Mesendoderm (in vitro differentiated cells): ENCODE measurements around the gene CDC14B.

Experiments used
- DNase-seq: peaks from one replicate; pipeline ENCODE4 v3.0.0; 2013
- H2AK5ac ChIP-seq: 2 replicates; pipeline ENCODE4 v1.6.1; 2013; ENCODE audit warnings: low read length, inconsistent platforms
- H2BK120ac ChIP-seq: 2 replicates; pipeline ENCODE4 v1.6.1; 2013; ENCODE audit warnings: low read depth, mild to moderate bottlenecking, low read length, moderate library complexity, mixed read lengths
- H2BK15ac ChIP-seq: replicated peaks from 2 replicates; pipeline ENCODE4 v1.6.1; 2013; ENCODE audit warnings: low read depth, mild to moderate bottlenecking, moderate library complexity
- H2BK5ac ChIP-seq: 2 replicates; pipeline ENCODE4 v1.6.1; 2013; ENCODE audit warnings: low read length, inconsistent platforms
- H3K18ac ChIP-seq: 2 replicates; pipeline ENCODE4 v1.6.1; 2013; ENCODE audit warnings: mild to moderate bottlenecking, low read length, mixed read lengths
- H3K23ac ChIP-seq: one replicate; pipeline ENCODE4 v1.6.1; 2013; ENCODE audit warnings: low read length
- H3K27ac ChIP-seq: 2 replicates; pipeline ENCODE4 v1.5.1; 2013; ENCODE audit warnings: low read depth, mild to moderate bottlenecking, inconsistent platforms, low read length, moderate library complexity
- H3K27me3 ChIP-seq: 2 replicates; pipeline ENCODE4 v1.6.1; 2013; ENCODE audit warnings: low read length, control low read depth, mild to moderate bottlenecking, inconsistent platforms; ENCODE audit not compliant: insufficient read depth, poor library complexity
- H3K36me3 ChIP-seq: 2 replicates; pipeline ENCODE4 v1.6.1; 2013; ENCODE audit warnings: low read length, inconsistent platforms; ENCODE audit not compliant: control insufficient read depth, insufficient read depth
- H3K4ac ChIP-seq: one replicate; pipeline ENCODE4 v1.6.1; 2013; ENCODE audit warnings: low read depth, mild to moderate bottlenecking, low read length, moderate library complexity
- H3K4me1 ChIP-seq: 2 replicates; pipeline ENCODE4 v1.6.1; 2013; ENCODE audit warnings: low read depth, low read length, inconsistent platforms; ENCODE audit not compliant: control insufficient read depth
- H3K4me2 ChIP-seq: 2 replicates; pipeline ENCODE4 v1.6.1; 2013; ENCODE audit warnings: low read length
- H3K4me3 ChIP-seq: 2 replicates; pipeline ENCODE4 v1.5.1; 2013; ENCODE audit warnings: mild to moderate bottlenecking, low read length
- H3K56ac ChIP-seq: one replicate; pipeline ENCODE4 v1.6.1; 2013; ENCODE audit warnings: low read length
- H3K79me1 ChIP-seq: 2 replicates; pipeline ENCODE4 v1.6.1; 2013; ENCODE audit warnings: low read length, inconsistent platforms
- H3K79me2 ChIP-seq: 2 replicates; pipeline ENCODE4 v1.6.1; 2013; ENCODE audit warnings: mild to moderate bottlenecking, low read length; ENCODE audit not compliant: control insufficient read depth, insufficient read depth
- H3K9ac ChIP-seq: 2 replicates; pipeline ENCODE4 v1.6.1; 2013; ENCODE audit warnings: low read length, inconsistent platforms
- H4K5ac ChIP-seq: one replicate; pipeline ENCODE4 v1.6.1; 2013; ENCODE audit warnings: low read length
- H4K8ac ChIP-seq: one replicate; pipeline ENCODE4 v1.6.1; 2013; ENCODE audit warnings: low read depth, mild to moderate bottlenecking, control low read depth, low read length, moderate library complexity
- WGBS: extraction: QIAGEN DNeasy Blood & Tissue Kit; methylation state at CpG from one replicate; pipeline ENCODE4 v1.1.7; 2013; ENCODE audit warnings: low lambda C conversion rate, missing lambda C conversion rate; ENCODE audit not compliant: insufficient coverage; ENCODE audit errors: extremely low coverage; 5-methylcytosine and 5-hydroxymethylcytosine counted together

Gene CDC14B

GRCh38 chr9:96651626-96652025 is 32.0 kb upstream of the CDC14B start:
- Histone ChIP-seq H3K56ac (no peak overlapping the region), H3K4me2 (no peak overlapping the region), H4K8ac (no peak overlapping the region), H3K9ac (no peak overlapping the region), H3K79me1 (no peaks in the 10 kb centered on the region), H3K27ac (no peak overlapping the region), H3K4me1 (no peaks in the 10 kb centered on the region), H4K5ac (no peak overlapping the region), H3K23ac (no peak overlapping the region), H2BK15ac (no peak overlapping the region), H3K79me2 (no peaks in the 10 kb centered on the region), H3K36me3 (no peaks in the 10 kb centered on the region), H3K4me3 (no peak overlapping the region), H3K18ac (no peak overlapping the region), H2BK5ac (no peak overlapping the region), H3K4ac (no peak overlapping the region), H2AK5ac (no peak overlapping the region), H2BK120ac (no peak overlapping the region), H3K27me3 (no peaks in the 10 kb centered on the region)
- no peak for DNase-seq

GRCh38 chr9:96649620-96650324 is 30.1 kb upstream of the CDC14B start:
- Histone ChIP-seq H3K18ac (no peak overlapping the region), H3K27ac (no peak overlapping the region), H3K4me3 (no peak overlapping the region), H2BK5ac (no peak overlapping the region), H3K79me1 (no peaks in the 10 kb centered on the region), H3K4ac (no peak overlapping the region), H2BK15ac (no peak overlapping the region), H3K36me3 (no peaks in the 10 kb centered on the region), H3K4me1 (no peaks in the 10 kb centered on the region), H2BK120ac (no peak overlapping the region), H3K4me2 (no peak overlapping the region), H3K56ac (no peak overlapping the region), H4K5ac (no peak overlapping the region), H2AK5ac (no peak overlapping the region), H3K79me2 (no peaks in the 10 kb centered on the region), H3K9ac (no peak overlapping the region), H3K23ac (no peak overlapping the region), H4K8ac (no peak overlapping the region), H3K27me3 (no peaks in the 10 kb centered on the region)
- WGBS: no CpG with 5 or more reads among the region's 1 CpG
- DNase-seq: no peak

GRCh38 chr9:96646081-96646991 is 26.7 kb upstream of the CDC14B start:
- H3K27ac ChIP-seq: no peak overlapping the region

GRCh38 chr9:96644137-96644536 is 24.5 kb upstream of the CDC14B start:
- no CpG with 5 or more reads among the region's 2 CpGs for WGBS
- H2BK5ac ChIP-seq: no peak overlapping the region
- DNase-seq: no peak
- H3K23ac ChIP-seq: no peak overlapping the region
- no peak overlapping the region for H3K56ac ChIP-seq
- H2AK5ac ChIP-seq: no peak overlapping the region
- H3K4me2 ChIP-seq: no peak overlapping the region
- H3K9ac ChIP-seq: no peak overlapping the region
- H3K27ac ChIP-seq: no peak overlapping the region
- no peak overlapping the region for H4K8ac ChIP-seq
- no peak overlapping the region for H2BK120ac ChIP-seq
- H2BK15ac ChIP-seq: no peak overlapping the region
- H4K5ac ChIP-seq: no peak overlapping the region
- H3K4me1 ChIP-seq: no peaks in the 10 kb centered on the region
- no peak overlapping the region for H3K4ac ChIP-seq
- H3K18ac ChIP-seq: no peak overlapping the region
- no peaks in the 10 kb centered on the region for H3K79me2 ChIP-seq
- H3K36me3 ChIP-seq: no peaks in the 10 kb centered on the region
- no peaks in the 10 kb centered on the region for H3K79me1 ChIP-seq
- no peak overlapping the region for H3K4me3 ChIP-seq
- H3K27me3 ChIP-seq: no peaks in the 10 kb centered on the region

More at GRCh38 chr9:96646081-96646991, 26.7 kb upstream of the CDC14B start:
- Histone ChIP-seq H2BK15ac (no peak overlapping the region), H3K79me2 (no peaks in the 10 kb centered on the region), H3K18ac (no peak overlapping the region), H2BK120ac (no peak overlapping the region), H3K79me1 (no peaks in the 10 kb centered on the region), H2AK5ac (no peak overlapping the region), H2BK5ac (no peak overlapping the region), H3K4me1 (no peaks in the 10 kb centered on the region), H3K9ac (no peak overlapping the region), H3K4me3 (no peak overlapping the region), H3K4me2 (no peak overlapping the region), H3K27me3 (no peaks in the 10 kb centered on the region), H3K36me3 (no peaks in the 10 kb centered on the region), H4K8ac (peak overlapping the region; percentile 13), H4K5ac (no peak overlapping the region), H3K4ac (no peak overlapping the region), H3K23ac (no peak overlapping the region), H3K56ac (no peak overlapping the region)
- DNase-seq: no peak
- WGBS: no CpG with 5 or more reads among the region's 13 CpGs

GRCh38 chr9:96641514-96641913 is 21.9 kb upstream of the CDC14B start:
- no CpG with 5 or more reads among the region's 3 CpGs for WGBS
- Histone ChIP-seq H3K27ac (no peak overlapping the region), H3K27me3 (no peaks in the 10 kb centered on the region), H3K23ac (no peak overlapping the region), H3K4me1 (no peaks in the 10 kb centered on the region), H3K4me3 (no peak overlapping the region), H4K5ac (no peak overlapping the region), H3K79me1 (no peaks in the 10 kb centered on the region), H3K4ac (no peak overlapping the region), H3K36me3 (no peaks in the 10 kb centered on the region), H2AK5ac (no peak overlapping the region), H2BK5ac (no peak overlapping the region), H2BK15ac (no peak overlapping the region), H3K4me2 (no peak overlapping the region), H3K79me2 (no peaks in the 10 kb centered on the region), H3K56ac (no peak overlapping the region), H3K9ac (no peak overlapping the region), H3K18ac (no peak overlapping the region), H4K8ac (no peak overlapping the region), H2BK120ac (no peak overlapping the region)
- DNase-seq: no peak
